GM21390 (cell line): ENCODE measurements around the gene FYN.
"Not testable (repeated sequence)": the region's sequence is repeated elsewhere in the genome, so short reads cannot be mapped to it uniquely, and the experiment has no call there.

Source experiments
- ATAC-seq: cut with Tn5 transposase; IDR thresholded peaks from one replicate; pipeline ENCODE4 v1.9.1; 2021; ENCODE audit not compliant: unreplicated experiment

The FYN gene

DNA sequence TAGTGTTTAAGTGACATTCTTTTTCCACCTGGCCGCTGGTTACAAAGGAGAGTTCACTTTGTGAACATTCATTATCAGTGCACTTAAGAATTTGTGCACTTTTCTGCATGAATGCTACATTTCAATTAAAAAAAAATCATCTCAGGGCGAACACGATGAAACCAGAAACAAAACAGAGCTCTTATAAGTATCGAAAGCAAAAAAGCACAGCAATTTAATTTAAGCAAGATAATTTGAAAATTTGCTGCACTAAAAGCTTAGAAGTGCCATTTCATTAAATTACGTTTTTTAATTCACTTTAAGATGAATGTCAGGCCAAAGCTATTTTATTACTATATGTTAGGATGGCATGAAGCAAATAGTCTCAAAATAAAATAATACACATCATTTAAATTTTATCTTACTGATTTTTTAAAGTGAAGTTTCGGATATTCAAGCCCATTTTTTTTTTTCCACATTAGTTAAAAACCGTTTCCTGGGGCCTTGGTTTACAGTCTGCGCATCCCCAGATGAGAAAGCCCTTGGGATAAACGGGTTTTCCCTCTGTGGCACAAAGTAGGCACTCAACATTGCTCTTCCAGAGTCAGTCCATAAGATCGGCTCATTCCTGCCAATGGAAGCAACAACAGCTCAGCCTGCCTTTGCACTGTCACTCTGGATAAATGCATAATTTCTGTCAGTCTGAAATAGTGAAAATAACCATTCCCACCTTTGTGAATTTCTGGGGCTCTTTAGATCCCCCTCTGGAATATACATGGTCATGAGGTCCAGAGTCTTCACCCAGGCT is 80.1 kb downstream of the FYN start:
- ATAC-seq, result no peak

DNA sequence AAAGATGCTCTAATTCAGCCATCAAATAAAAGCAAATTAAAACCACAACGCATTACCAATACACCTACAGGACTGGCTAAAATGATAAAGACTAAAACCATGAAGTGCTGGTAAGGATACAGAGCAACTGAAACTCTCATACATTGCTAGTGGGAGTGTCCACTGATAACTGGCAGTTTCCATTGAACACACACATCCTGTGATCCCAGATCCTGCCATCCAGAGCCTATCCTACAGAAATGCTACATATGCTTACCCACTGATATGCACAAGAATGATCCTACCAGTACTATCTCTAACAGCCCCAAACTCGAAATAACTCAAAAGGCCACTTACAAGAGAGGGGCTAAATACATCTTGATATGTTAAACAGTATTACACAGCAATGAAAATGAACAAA is 81.0 kb downstream of the FYN start:
- ATAC-seq, result no peak

DNA sequence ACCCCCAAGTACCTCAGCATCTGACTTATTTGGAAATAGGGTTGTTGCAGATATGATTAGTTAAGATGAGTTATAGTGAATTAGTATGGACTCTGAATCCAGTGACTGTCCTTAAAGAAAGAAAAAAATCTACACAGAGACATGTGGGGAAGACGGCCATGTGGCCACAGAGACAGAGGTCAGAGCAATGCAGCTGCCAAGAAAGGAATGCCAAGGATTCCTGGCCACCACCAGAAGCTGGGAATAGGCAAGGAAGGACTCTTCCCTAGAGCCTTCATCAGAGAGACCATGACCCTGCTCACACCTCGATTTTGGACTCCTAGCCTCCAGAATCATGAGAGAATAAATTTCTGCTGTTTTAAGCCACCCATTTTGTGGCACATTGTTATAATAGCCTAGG is 81.8 kb downstream of the FYN start:
- ATAC-seq, result no peak

- no peak for ATAC-seq
These were observed 83.7 kb downstream of the FYN start for GRCh38 chr6:111789598-111789997.

DNA sequence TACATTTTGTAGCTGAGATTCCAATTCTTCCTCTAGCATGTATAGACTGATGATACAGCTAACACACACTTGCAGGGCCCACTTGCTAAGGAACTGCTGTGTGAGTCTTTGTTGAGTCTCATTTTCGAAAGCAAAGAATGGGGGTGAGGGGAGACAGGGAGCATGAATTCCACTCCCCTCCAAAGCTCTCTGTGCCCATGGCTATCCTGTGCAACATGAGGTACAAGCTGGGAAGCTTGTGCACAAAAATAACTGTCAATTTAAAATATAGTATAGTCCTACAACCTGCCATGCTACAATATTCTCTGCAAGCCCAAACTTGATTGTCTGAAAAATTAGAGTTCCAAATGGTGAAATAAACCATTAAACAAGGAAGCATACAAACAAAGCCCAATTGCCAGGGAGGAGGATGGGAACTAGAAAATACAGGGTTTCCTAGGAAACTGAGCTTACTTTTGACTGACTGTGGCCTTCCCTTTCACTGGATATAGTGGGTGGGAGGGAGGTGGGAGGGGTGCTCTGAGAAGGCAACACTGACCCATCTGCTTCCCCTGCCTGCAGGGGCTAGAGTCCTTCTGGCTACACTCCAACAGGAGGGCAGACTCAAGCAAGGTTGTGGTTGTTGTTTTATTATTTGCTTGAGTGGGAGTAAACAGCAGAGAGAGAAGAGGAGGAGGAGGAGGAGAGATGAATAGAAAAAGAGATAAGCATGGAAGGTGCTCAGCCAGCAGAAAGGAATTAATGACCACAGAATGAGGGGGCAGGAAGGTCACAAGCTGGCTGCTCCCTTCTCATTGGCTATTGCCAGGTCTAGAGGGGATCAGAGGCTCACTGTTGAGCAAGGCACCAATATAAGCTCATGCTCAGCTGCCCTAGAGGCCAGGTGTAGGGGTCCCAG is 84.6 kb downstream of the FYN start:
- ATAC-seq, result no peak

DNA sequence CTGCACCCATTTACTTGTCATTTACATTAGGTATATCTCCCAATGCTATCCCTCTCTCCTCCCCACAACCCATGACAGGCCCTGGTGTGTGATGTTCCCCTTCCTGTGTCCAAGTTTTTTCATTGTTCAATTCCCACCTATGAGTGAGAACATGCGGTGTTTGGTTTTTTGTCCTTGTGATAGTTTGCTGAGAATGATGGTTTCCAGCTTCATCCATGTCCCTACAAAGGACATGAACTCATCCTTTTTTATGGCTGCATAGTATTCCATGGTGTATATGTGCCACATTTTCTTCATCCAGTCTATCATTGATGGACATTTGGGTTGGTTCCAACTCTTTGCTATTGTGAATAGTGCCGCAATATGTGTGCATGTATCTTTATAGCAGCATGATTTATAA is 87.1 kb downstream of the FYN start:
- not testable (repeated sequence) for ATAC-seq

GRCh38 chr6:111784433-111784832 is 88.8 kb downstream of the FYN start:
- ATAC-seq, result no peak

DNA sequence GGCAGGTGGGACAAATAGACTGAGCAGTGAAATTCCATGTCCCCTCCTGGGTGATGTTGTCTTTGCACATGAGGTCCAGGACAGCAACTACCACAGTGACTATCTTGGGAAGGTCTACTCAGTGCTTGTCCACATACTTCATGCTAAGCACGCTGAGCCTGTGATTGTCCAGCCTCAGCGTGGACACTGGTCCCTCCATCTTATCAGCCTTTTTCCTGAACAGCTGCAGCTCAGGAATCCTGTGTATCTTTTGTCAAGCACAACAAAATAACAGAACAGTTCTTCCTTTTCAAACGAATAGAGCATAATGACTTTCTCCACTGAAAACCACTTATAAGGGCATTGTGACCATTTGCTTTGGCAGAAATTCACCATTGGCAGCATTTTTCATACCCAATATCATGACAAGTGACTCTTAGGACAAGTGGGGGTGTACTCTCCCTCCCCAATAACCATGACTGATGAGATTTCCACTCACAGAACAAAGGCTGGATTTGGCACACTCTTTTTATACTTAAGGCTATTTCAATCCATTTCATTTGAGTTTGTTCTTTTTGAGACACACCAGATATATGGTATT is 90.3 kb downstream of the FYN start:
- no peak for ATAC-seq

- no peak for ATAC-seq
These were observed 91.0 kb downstream of the FYN start for GRCh38 chr6:111782192-111782809.

- no peak for ATAC-seq
These were observed 92.1 kb downstream of the FYN start for GRCh38 chr6:111781041-111781708.

DNA sequence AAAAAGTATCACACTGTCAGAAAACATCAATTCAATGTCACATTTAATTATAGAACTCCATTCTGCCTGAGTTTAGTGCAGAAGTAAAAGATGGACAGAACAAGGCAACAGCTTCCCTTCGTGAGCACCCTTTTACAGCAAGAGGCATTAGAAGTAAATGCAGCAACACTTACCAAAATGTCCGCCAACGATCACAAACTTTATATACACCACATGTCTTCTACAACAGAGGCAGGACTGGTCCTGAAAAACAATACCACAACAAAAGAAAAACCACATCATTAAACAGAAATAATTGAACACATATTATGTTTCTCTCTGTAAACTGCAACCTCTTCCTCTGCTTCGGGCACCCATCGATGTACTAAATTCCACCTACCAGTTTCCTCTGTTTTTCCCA is 92.9 kb downstream of the FYN start:
- no peak for ATAC-seq

DNA sequence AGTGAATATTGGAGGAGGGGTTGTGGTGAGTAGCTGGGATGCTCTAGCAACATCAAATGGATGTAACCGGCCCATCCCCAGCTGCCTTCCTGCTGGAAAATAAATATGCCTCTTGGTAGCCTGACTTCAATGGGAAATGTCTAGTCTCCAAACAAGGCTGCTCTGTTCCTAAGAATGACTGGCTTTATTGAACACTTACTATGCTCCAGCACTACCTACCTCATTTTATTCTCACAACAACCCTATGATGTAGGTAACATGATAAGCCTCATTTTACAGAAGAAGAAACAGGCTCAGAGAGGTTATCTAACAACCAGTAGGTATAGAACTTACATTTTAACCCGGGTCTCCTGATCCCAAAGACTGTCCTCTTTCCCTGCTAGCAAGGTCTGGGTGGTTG is 93.6 kb downstream of the FYN start:
- ATAC-seq, result no peak

DNA sequence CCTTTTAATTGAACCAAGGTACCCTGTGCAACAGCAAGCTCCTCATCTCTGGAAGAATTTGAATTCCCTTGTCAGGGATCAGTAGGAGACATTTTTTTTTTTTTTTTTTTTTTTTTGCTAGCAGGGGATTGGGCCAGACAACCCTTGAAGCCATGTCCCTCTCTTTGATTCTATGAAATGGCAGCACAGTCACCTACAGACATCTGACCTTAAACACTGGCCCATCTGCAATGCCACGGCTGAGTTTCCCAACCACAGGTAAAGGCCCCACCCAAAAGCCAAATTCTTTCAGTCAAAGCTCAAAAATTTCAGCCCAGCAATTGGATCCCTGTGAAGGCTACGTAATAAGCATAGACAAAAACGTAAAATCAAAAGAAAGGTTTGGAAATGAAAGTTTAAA is 94.2 kb downstream of the FYN start:
- ATAC-seq, result no peak

DNA sequence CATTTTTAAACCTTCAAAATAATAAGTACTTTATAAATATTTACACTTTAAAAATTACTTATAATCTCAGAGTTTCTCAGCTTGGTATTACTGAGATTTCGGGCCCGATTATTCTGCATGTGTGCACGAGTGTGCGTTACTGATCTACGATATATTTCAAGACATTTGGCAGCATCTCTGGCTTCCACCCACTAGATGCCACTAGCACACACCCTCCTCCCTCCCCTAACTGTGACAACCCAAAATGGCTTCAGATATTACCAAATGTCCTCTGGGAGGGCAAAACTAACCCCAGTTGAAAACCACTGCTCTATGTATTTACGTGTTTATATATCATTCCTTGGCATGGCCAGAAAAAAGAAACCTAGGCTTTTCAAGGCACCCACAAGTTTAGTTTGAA is 95.9 kb downstream of the FYN start:
- no peak for ATAC-seq

DNA sequence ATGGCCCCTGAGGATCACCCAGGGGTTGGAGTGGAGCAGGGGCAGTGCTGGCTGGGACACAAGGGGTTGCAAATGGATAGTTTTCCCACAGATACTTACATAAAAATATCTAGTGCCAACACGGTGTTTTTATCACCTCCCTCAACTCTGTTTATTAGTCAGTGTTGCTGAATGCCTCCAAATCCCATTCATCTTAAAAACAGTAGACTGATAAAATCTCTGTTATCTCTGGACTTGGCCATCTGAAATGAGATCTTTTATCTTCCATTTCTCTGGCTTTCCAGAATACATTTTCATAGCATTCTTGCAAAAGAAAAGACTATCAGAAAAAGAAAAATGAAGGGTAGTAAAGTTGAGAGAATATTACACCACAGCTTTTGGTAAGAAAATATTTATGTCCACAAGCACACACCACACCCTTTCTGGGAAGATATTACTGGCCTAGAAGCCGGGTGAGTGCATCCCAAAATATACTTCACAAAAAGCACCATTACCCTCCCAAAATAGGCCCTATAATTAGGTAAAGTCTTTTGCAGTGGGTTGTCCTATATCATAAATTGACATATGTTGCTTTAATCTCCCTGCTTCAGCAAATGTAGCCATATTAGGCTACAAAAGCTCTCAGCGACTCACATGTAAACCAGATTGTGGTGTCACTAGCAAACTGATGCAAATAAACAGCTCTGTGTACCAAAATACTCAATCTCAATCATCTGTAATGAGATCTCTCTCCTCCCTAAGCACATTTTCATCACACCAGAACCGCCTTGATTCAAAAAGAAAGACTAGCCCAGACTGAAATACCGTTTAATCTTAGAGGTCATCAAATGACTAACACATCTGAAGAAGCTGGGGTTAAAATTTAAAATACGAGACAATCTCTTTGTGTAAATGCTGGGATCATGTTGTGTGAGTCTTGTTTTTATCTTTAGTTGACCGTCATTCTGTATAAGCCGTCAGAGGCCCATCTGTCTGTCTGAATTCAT is 96.7 kb downstream of the FYN start:
- no peak for ATAC-seq

GRCh38 chr6:111775145-111775922 is 97.9 kb downstream of the FYN start:
- no peak for ATAC-seq

- ATAC-seq, result no peak
These were observed 98.9 kb downstream of the FYN start for GRCh38 chr6:111774346-111774703.

- no peak for ATAC-seq
These were observed 99.5 kb downstream of the FYN start for GRCh38 chr6:111773501-111774345.
